Liver (tissue), 9 donors: Measurements from ENCODE around the gene ALKBH1. TPM values are rescaled to one million over a fixed set of nuclear protein-coding genes. Genes with fewer than 3 reads are reported as not detected.

Experiments used
- DNase-seq: peaks from one replicate; pipeline ENCODE4 v3.0.0-alpha.2; 2017; ENCODE audit warnings: low spot score
- H3K27ac ChIP-seq, 2 donors: one replicate each; pipeline ENCODE4 v1.7.0; 2013; ENCODE audit warnings: inconsistent platforms in 2 of 2, low read length in 2 of 2, control low read depth in 1 of 2, low read depth in 1 of 2, mild to moderate bottlenecking in 1 of 2
- H3K27me3 ChIP-seq, 4 donors: one replicate each; pipeline versions ENCODE4 v1.6.1 to v1.7.0; 2013; ENCODE audit warnings: low read length in 3 of 4, inconsistent platforms in 1 of 4, mild to moderate bottlenecking in 1 of 4, moderate library complexity in 1 of 4; ENCODE audit not compliant: control insufficient read depth in 4 of 4, insufficient read depth in 4 of 4
- H3K36me3 ChIP-seq, 4 donors: one replicate each; pipeline versions ENCODE4 v1.6.1 to v1.7.0; 2013; ENCODE audit warnings: low read length in 3 of 4, mild to moderate bottlenecking in 3 of 4, low read depth in 1 of 4, moderate library complexity in 1 of 4; ENCODE audit not compliant: control insufficient read depth in 4 of 4, insufficient read depth in 3 of 4
- H3K4me1 ChIP-seq, 4 donors: one replicate each; pipeline versions ENCODE4 v1.6.1 to v1.7.0; 2013; ENCODE audit warnings: low read length in 3 of 4, mild to moderate bottlenecking in 3 of 4, moderate library complexity in 1 of 4; ENCODE audit not compliant: control insufficient read depth in 4 of 4, insufficient read depth in 4 of 4
- H3K4me3 ChIP-seq, 3 donors: one replicate each; pipeline versions ENCODE4 v1.6.1 to v1.7.0; 2013; ENCODE audit warnings: low read length in 3 of 3, control low read depth in 1 of 3, low read depth in 1 of 3, mild to moderate bottlenecking in 1 of 3
- H3K9ac ChIP-seq, 2 donors: one replicate each; pipeline ENCODE4 v1.7.0; 2013; ENCODE audit warnings: low read length in 2 of 2, mild to moderate bottlenecking in 2 of 2, moderate library complexity in 2 of 2, control low read depth in 1 of 2, low read depth in 1 of 2
- H3K9me3 ChIP-seq, 4 donors: one replicate each; pipeline versions ENCODE4 v1.6.1 to v1.7.0; 2013; ENCODE audit warnings: low read length in 3 of 4; ENCODE audit not compliant: control insufficient read depth in 4 of 4
- CTCF ChIP-seq: fragments of 150-350 bp; IDR thresholded peaks from 2 replicates; pipeline ENCODE4 v1.5.1; 2017; ENCODE audit warnings: improper control_type of control experiment, low read depth, low read length; ENCODE audit not compliant: missing input control
- EGR1 ChIP-seq, 2 donors: IDR thresholded peaks; 2 replicates each; pipeline ENCODE4 v1.6.1; 2016 to 2018; ENCODE audit warnings: antibody characterized with exemption in 2 of 2, low read depth in 2 of 2
- FOXA1 ChIP-seq: IDR thresholded peaks from 2 replicates; pipeline ENCODE4 v1.6.1; 2016; ENCODE audit warnings: antibody characterized with exemption
- FOXA2 ChIP-seq: IDR thresholded peaks from 2 replicates; pipeline ENCODE4 v1.6.1; 2016; ENCODE audit warnings: antibody characterized with exemption
- GABPA ChIP-seq, 2 donors: IDR thresholded peaks in 1 of 2; conservative IDR thresholded peaks in 1 of 2; 2 replicates each; pipeline ENCODE4 v1.6.1; 2016; ENCODE audit warnings: antibody characterized with exemption in 2 of 2, mild to moderate bottlenecking in 1 of 2, moderate library complexity in 1 of 2
- HNF4A ChIP-seq, 2 donors: conservative IDR thresholded peaks; 2 replicates each; pipeline ENCODE4 v1.6.1; 2016; ENCODE audit warnings: antibody characterized with exemption in 2 of 2, mild to moderate bottlenecking in 2 of 2
- RAD21 ChIP-seq, 2 donors: IDR thresholded peaks; 2 replicates each; pipeline ENCODE4 v1.6.1; 2016; ENCODE audit warnings: antibody characterized with exemption in 2 of 2, mild to moderate bottlenecking in 2 of 2
- RXRA ChIP-seq, 2 donors: IDR thresholded peaks; 2 replicates each; pipeline ENCODE4 v1.6.1; 2017 to 2018; ENCODE audit warnings: antibody characterized with exemption in 2 of 2, mild to moderate bottlenecking in 1 of 2
- SP1 ChIP-seq: IDR thresholded peaks from 2 replicates; pipeline ENCODE4 v1.6.1; 2018; ENCODE audit warnings: antibody characterized with exemption, mild to moderate bottlenecking
- YY1 ChIP-seq: IDR thresholded peaks from 2 replicates; pipeline ENCODE4 v1.6.1; 2016; ENCODE audit warnings: antibody characterized with exemption, mild to moderate bottlenecking
- ZBTB33 ChIP-seq: IDR thresholded peaks from 2 replicates; pipeline ENCODE4 v1.6.1; 2016; ENCODE audit warnings: antibody characterized with exemption
- WGBS: extraction: QIAGEN DNeasy Blood & Tissue Kit; methylation state at CpG from one replicate; pipeline ENCODE4 v1.1.7; 2013; 5-methylcytosine and 5-hydroxymethylcytosine counted together
- polyA plus RNA-seq, 2 donors: library from polyadenylated mRNA; stranded (reverse) in 1 of 2; unstranded in 1 of 2; fragments of 200-250 nt in 1 of 2; fragments of >200 nt in 1 of 2; fragmentation: Nextera tagmentation in 1 of 2; extraction: Ambion mirVana in 1 of 2; gene quantifications; one replicate each; pipeline versions ENCODE4 v1.2.1 to v1.2.3, GENCODE V29; 2013 to 2015
- total RNA-seq, 2 donors: library from RNA; depleted of rRNA; stranded (reverse); fragments of >200 nt; gene quantifications; one replicate each; pipeline ENCODE4 v1.2.3, GENCODE V29; 2014
- TF ChIP-seq, protein P1 (sequence below): IDR thresholded peaks from 2 replicates; pipeline ENCODE4 v1.6.1; 2016; ENCODE audit warnings: antibody characterized with exemption
- donor health status: healthy.
- donor health status: healthy.
- donor health status: healthy.
- donor health status: healthy.
- donor health status: healthy.

Gene ALKBH1
- total and polyA plus RNA-seq, 4 donors: 4.2 to 6.1 (median 5.0) TPM

DNA sequence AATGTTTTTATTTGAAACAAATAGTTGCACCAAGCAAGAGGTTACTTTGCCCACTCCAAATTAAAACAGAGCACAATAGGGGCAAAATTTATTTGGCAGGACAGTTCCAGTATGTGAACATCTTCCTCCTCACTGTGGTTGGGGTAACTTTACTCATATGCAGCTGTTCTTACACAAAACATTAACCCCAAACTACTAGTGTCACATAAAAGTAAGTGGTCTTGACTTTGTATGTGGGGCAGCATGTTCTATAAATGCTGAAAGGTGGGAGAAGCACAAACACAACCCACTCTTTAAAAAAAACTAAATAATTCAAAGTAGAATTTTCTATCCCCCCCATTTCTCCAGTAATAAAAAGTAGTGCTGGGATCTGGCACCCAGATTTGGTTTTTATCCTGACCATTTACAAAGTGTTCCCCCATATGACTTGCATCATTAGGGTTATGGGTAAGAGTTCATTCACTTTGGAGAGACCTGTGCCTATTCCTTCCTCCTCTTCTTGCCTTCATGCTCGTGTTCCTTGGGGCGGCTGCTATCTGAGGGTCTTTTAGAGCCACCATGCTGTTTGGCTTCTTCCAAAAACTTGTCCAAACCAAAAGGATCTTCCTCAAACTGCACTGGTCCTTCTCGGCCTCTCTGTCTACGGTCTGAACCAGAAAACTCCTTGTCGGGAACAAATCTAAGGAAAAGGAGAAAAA is 9.9 kb upstream of the ALKBH1 start:
- no peak overlapping the region for H3K27ac ChIP-seq
- TF ChIP-seq SP1: no peak
- DNase-seq: no peak
- H3K4me1 ChIP-seq: no peaks in the 10 kb centered on the region
- H3K9ac ChIP-seq: no peak overlapping the region
- WGBS: 86% methylated on average over 5 of the region's 5 CpGs
- H3K36me3 ChIP-seq: peaks cover 10 to 82% (median 53%) of the 10 kb centered on the region in 4 donors
- H3K27me3 ChIP-seq: no peaks in the 10 kb centered on the region
- H3K9me3 ChIP-seq: no peaks in the 10 kb centered on the region
- no peak overlapping the region for H3K4me3 ChIP-seq

- no peak for TF ChIP-seq FOXA2
- no peak for TF ChIP-seq EGR1 (IDR thresholded peaks at IDR 0.05; ENCODE audit: low read depth in 2 of 2)
- TF ChIP-seq FOXA1: no peak
- TF ChIP-seq RXRA (IDR thresholded peaks at IDR 0.05): no peak
- TF ChIP-seq RAD21 (IDR thresholded peaks at IDR 0.05): no peak
- TF ChIP-seq YY1: no peak
- TF ChIP-seq ZBTB33: no peak
- no peak for TF ChIP-seq CTCF
- Histone ChIP-seq H3K27me3 (no peaks in the 10 kb centered on the region), H3K4me3 (no peak overlapping the region), H3K36me3 (peaks cover 11 to 69% (median 51%) of the 10 kb centered on the region in 4 donors), H3K9me3 (no peaks in the 10 kb centered on the region), H3K9ac (no peak overlapping the region), H3K27ac (no peak overlapping the region), H3K4me1 (peaks cover 0 to 8% (median 7%) of the 10 kb centered on the region in 4 donors)
- DNase-seq: no peak
- 90% methylated on average over 6 of the region's 6 CpGs for WGBS
Measured at GRCh38 chr14:77714926-77715325, 7.1 kb upstream of the ALKBH1 start.

- DNase-seq: no peak
- peaks cover 4 to 36% (median 19%) of the 10 kb centered on the region in 4 donors for H3K36me3 ChIP-seq
- H3K9ac ChIP-seq: no peak overlapping the region
- TF ChIP-seq SP1: peak; percentile 20
- peak; percentile 45 to 58 for TF ChIP-seq HNF4A (conservative IDR thresholded peaks at IDR 0.05)
- peak in 1 of 2 donors; percentile 29 for TF ChIP-seq GABPA (IDR thresholded peaks at IDR 0.05 in 1 of 2, conservative IDR thresholded peaks at IDR 0.05 in 1 of 2)
- TF ChIP-seq, protein P1, sequence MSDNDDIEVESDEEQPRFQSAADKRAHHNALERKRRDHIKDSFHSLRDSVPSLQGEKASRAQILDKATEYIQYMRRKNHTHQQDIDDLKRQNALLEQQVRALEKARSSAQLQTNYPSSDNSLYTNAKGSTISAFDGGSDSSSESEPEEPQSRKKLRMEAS: no peak
- peaks cover 6 to 38% (median 33%) of the 10 kb centered on the region in 4 donors for H3K4me1 ChIP-seq
- no peak overlapping the region for H3K27ac ChIP-seq
- no peaks in the 10 kb centered on the region for H3K27me3 ChIP-seq
- no peak overlapping the region for H3K4me3 ChIP-seq
- no peaks in the 10 kb centered on the region for H3K9me3 ChIP-seq
- 35% methylated on average over 2 of the region's 2 CpGs for WGBS
Measured at GRCh38 chr14:77710364-77710763, 2.5 kb upstream of the ALKBH1 start.
